Nephron (organoid): ENCODE results near the gene KIF26B.

ENCODE experiments used
- H3K27ac Mint-ChIP-seq, 3 experiments: 2 replicates each; pipeline ENCODE4 v1.8.0; 2020; ENCODE audit warnings: mixed read lengths in 3 of 3, mild to moderate bottlenecking in 2 of 3, moderate library complexity in 1 of 3
- H3K27me3 Mint-ChIP-seq: 2 replicates; pipeline ENCODE4 v1.8.0; 2021; ENCODE audit warnings: low read depth, mild to moderate bottlenecking, moderate library complexity, mixed read lengths
- H3K36me3 Mint-ChIP-seq: 2 replicates; pipeline ENCODE4 v1.8.0; 2020; ENCODE audit warnings: low read depth, mixed read lengths
- H3K4me1 Mint-ChIP-seq: 2 replicates; pipeline ENCODE4 v1.8.0; 2020; ENCODE audit warnings: mixed read lengths
- H3K4me3 Mint-ChIP-seq, 3 experiments: 2 replicates each; pipeline ENCODE4 v1.8.0; 2020; ENCODE audit warnings: mild to moderate bottlenecking in 3 of 3, mixed read lengths in 3 of 3, moderate library complexity in 2 of 3
- H3K9me3 Mint-ChIP-seq: 2 replicates; pipeline ENCODE4 v1.8.0; 2020; ENCODE audit warnings: mixed read lengths
- TF ChIP-seq, protein P1 (sequence below), 3 experiments: fragments of 200-600 bp; sonication (generic); IDR thresholded peaks; one replicate each; pipeline ENCODE4 v1.5.0; 2021; ENCODE audit warnings: antibody characterized with exemption in 3 of 3; ENCODE audit not compliant: unreplicated experiment in 3 of 3

Gene KIF26B

DNA sequence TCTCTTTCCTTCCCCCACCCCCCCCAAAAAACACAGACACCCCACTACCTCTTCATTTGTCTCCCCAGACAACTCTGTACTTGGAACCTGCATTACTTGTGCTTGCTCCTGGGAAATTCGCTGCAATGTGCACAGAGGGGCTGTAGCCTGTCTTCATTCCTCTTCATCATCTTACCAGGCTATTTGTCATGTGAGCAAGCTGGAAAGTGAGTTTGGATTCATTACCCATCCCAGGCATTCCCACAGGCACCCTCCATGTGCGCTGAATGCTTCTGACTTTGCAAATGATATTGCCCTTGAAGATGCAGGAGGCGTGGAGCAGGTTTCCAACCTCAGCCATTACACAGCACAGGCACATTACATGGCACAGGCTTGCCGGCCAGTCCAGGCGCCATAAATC lies 494.9 kb downstream of the KIF26B start:
- peaks cover 7% of the 10 kb centered on the region for H3K9me3 Mint-ChIP-seq
- H3K27ac Mint-ChIP-seq: no peak overlapping the region
- H3K4me1 Mint-ChIP-seq: peaks cover 8% of the 10 kb centered on the region
- no peak overlapping the region for H3K4me3 Mint-ChIP-seq
- H3K27me3 Mint-ChIP-seq: no peaks in the 10 kb centered on the region
- H3K36me3 Mint-ChIP-seq: peaks cover 73% of the 10 kb centered on the region
- TF ChIP-seq, protein P1, sequence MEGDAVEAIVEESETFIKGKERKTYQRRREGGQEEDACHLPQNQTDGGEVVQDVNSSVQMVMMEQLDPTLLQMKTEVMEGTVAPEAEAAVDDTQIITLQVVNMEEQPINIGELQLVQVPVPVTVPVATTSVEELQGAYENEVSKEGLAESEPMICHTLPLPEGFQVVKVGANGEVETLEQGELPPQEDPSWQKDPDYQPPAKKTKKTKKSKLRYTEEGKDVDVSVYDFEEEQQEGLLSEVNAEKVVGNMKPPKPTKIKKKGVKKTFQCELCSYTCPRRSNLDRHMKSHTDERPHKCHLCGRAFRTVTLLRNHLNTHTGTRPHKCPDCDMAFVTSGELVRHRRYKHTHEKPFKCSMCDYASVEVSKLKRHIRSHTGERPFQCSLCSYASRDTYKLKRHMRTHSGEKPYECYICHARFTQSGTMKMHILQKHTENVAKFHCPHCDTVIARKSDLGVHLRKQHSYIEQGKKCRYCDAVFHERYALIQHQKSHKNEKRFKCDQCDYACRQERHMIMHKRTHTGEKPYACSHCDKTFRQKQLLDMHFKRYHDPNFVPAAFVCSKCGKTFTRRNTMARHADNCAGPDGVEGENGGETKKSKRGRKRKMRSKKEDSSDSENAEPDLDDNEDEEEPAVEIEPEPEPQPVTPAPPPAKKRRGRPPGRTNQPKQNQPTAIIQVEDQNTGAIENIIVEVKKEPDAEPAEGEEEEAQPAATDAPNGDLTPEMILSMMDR (IDR thresholded peaks at IDR 0.05; ENCODE audit: unreplicated experiment in 3 of 3): no peak

DNA sequence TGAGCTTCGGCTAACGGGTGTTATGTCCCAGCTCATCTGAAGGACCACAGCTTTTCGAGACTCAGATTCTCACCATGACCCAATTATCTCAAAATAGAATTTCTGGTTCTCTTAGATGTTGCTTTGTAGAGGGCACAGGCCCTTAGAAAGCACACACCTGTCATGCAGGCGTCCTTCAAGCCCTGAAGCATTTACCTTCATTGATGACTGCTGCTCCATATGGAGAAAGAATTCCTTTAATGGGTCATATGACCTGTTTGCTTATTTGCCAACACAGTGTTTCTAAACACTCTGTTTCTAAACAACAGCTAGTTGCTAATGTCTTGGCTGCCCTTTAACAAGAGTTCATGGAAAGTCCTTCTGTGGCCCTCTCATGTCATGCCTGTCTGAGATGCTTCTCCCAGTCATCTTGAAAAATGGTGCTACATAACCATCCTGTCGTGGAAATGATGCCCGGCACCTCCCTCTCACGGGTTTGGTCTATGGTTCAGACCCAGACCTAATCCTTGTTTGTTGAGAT lies 495.7 kb downstream of the KIF26B start:
- Mint-ChIP-seq H3K9me3 (peaks cover 6% of the 10 kb centered on the region), H3K4me3 (no peak overlapping the region), H3K27ac (no peak overlapping the region), H3K27me3 (no peaks in the 10 kb centered on the region), H3K36me3 (peaks cover 74% of the 10 kb centered on the region), H3K4me1 (peaks cover 8% of the 10 kb centered on the region)
- TF ChIP-seq, protein P1 (IDR thresholded peaks at IDR 0.05; ENCODE audit: unreplicated experiment in 3 of 3): no peak

DNA sequence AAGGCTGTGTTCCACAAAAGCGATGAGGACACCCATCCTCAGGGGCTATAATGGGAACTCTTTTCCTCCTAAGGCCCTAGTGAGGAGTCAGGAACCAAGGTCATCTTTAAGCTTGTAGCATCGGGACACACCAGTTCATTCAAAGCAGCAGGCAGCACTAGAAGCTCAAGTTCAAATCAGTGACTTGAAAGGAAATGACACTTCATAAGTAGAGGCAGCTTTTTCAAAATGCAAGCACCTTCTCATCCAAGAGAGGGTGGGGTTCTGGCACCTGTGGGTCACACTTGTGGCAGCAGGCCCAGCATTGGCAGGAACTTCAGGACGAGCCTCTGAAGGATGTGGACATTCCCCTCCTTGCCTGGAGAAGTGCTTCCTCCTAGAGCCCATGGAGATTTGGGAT lies 496.3 kb downstream of the KIF26B start:
- Mint-ChIP-seq H3K36me3 (peaks cover 69% of the 10 kb centered on the region), H3K4me3 (no peak overlapping the region)
- TF ChIP-seq, protein P1 (IDR thresholded peaks at IDR 0.05; ENCODE audit: unreplicated experiment in 3 of 3): no peak

DNA sequence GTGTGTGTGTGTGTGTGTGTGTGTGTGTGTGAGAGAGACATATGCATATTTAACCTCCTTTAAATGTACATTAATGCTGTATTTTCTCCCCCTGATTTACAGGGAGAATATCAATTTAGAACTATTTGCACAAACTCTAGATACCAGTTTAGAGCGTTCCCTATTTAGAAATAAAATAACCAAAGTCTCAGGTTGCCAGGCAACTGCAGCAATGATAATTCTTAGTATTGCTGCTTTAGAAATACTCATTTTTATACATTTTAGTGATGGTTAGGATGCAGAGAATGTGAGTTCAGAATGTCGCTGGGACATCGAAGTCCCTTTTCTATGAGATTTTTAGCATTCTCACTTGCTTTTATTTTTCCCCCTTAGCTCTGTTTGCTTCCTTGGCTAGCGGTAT lies 497.3 kb downstream of the KIF26B start:
- TF ChIP-seq, protein P1 (IDR thresholded peaks at IDR 0.05; ENCODE audit: unreplicated experiment in 3 of 3): no peak
- Mint-ChIP-seq H3K27ac (no peak overlapping the region), H3K9me3 (peaks cover 2% of the 10 kb centered on the region), H3K4me1 (peaks cover 8% of the 10 kb centered on the region), H3K4me3 (no peak overlapping the region), H3K27me3 (no peaks in the 10 kb centered on the region), H3K36me3 (peaks cover 61% of the 10 kb centered on the region)

More for the DNA sequence above, 496.3 kb downstream of the KIF26B start:
- peaks cover 4% of the 10 kb centered on the region for H3K9me3 Mint-ChIP-seq
- H3K4me1 Mint-ChIP-seq: peaks cover 8% of the 10 kb centered on the region
- H3K27ac Mint-ChIP-seq: no peak overlapping the region
- no peaks in the 10 kb centered on the region for H3K27me3 Mint-ChIP-seq

DNA sequence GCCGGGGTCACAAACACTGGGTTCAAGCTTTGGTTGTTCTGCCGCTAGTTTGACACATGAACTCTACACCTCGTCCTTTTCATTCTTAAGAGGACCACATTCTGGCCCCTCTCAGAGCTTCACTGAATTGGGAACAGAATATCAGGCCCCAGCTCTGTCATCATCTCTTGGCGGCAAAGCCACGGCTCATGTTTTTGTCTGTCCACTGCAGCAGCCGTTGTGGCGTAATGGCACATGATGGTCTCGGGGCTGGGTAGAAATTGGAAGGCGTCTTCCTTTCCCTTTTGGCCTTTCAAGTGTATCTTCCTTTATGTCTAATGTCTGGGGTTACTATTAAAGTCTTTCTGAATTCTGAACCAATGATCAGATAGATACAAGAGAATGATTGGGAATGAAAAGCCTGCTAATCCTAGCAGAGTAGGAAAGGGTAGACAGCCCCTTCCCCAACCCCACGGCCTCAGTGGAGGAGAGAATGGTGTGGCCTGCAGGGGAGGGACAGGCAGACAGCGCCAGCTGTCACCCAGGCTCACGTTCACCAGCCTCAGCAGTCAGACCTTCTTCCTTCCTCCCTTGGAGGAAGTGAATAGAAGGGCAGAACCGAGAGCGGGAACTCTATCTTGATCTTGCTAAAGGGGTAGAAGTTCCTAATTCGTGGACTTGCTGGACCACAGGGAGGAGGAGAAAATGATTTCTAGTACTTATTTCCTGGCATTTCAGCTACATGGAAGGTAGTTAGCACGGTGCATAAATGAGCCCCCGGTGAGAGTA lies 498.1 kb downstream of the KIF26B start:
- Mint-ChIP-seq H3K9me3 (peaks cover 2% of the 10 kb centered on the region), H3K36me3 (peaks cover 63% of the 10 kb centered on the region), H3K4me1 (peaks cover 8% of the 10 kb centered on the region), H3K27ac (no peak overlapping the region), H3K27me3 (no peaks in the 10 kb centered on the region), H3K4me3 (no peak overlapping the region)
- TF ChIP-seq, protein P1 (IDR thresholded peaks at IDR 0.05; ENCODE audit: unreplicated experiment in 3 of 3): no peak
